MM.1S (cell line): ENCODE measurements around the gene MOG.

Experiments used
- DNase-seq: peaks from one replicate; pipeline ENCODE4 v3.0.0-alpha.2; 2015
- H2AFZ ChIP-seq: fragments of 300-600 bp; sonication (generic); 2 replicates; pipeline ENCODE4 v1.6.0; 2016; ENCODE audit warnings: antibody characterized with exemption, low read length
- H3F3A ChIP-seq: fragments of 300-600 bp; sonication (generic); 2 replicates; pipeline ENCODE4 v1.6.1; 2016; ENCODE audit warnings: mild to moderate bottlenecking, antibody characterized with exemption, low read length, moderate library complexity, mixed read lengths; ENCODE audit not compliant: insufficient read depth
- H3K27ac ChIP-seq: fragments of 300-600 bp; sonication (generic); 2 replicates; pipeline ENCODE4 v1.5.1; 2016; ENCODE audit warnings: mild to moderate bottlenecking, low read length
- H3K27me3 ChIP-seq: fragments of 300-600 bp; sonication (generic); replicated peaks from 2 replicates; pipeline ENCODE4 v1.6.0; 2016; ENCODE audit warnings: low read length; ENCODE audit not compliant: insufficient read depth
- H3K36me3 ChIP-seq: fragments of 300-600 bp; sonication (generic); replicated peaks from 2 replicates; pipeline ENCODE4 v1.6.1; 2016; ENCODE audit warnings: mild to moderate bottlenecking, low read length, mixed read lengths; ENCODE audit not compliant: insufficient read depth
- H3K4me1 ChIP-seq: fragments of 300-600 bp; sonication (generic); 2 replicates; pipeline ENCODE4 v1.6.1; 2016; ENCODE audit warnings: low read length, mixed read lengths
- H3K4me2 ChIP-seq: fragments of 300-600 bp; sonication (generic); 2 replicates; pipeline ENCODE4 v1.6.0; 2016; ENCODE audit warnings: low read depth, low read length
- H3K4me3 ChIP-seq: fragments of 300-600 bp; sonication (generic); 2 replicates; pipeline ENCODE4 v1.5.1; 2016; ENCODE audit warnings: low read length, mixed read lengths
- H3K79me2 ChIP-seq: fragments of 300-600 bp; sonication (generic); 2 replicates; pipeline ENCODE4 v1.6.1; 2016; ENCODE audit warnings: mixed run types, low read length, mixed read lengths
- H3K9ac ChIP-seq: fragments of 300-600 bp; sonication (generic); 2 replicates; pipeline ENCODE4 v1.6.1; 2016; ENCODE audit warnings: low read length, mixed read lengths
- H3K9me2 ChIP-seq: fragments of 300-600 bp; sonication (generic); replicated peaks from 2 replicates; pipeline ENCODE4 v1.6.1; 2016; ENCODE audit warnings: mild to moderate bottlenecking, low read length, mixed read lengths; ENCODE audit not compliant: insufficient read depth
- H3K9me3 ChIP-seq: fragments of 300-600 bp; sonication (generic); replicated peaks from 2 replicates; pipeline ENCODE4 v1.6.1; 2016; ENCODE audit warnings: mild to moderate bottlenecking, low read length, mixed read lengths; ENCODE audit not compliant: insufficient read depth
- H4K20me1 ChIP-seq: fragments of 300-600 bp; sonication (generic); 2 replicates; pipeline ENCODE4 v1.6.1; 2016; ENCODE audit warnings: mild to moderate bottlenecking, low read length, moderate library complexity, mixed read lengths; ENCODE audit not compliant: insufficient read depth
- CTCF ChIP-seq: fragments of 300-600 bp; sonication (generic); IDR thresholded peaks from 2 replicates; pipeline ENCODE4 v1.5.1; 2016; ENCODE audit warnings: antibody characterized with exemption, low read length, mixed read lengths
- EZH2 ChIP-seq: fragments of 300-600 bp; sonication (generic); optimal IDR thresholded peaks from 2 replicates; pipeline ENCODE3; 2017; ENCODE audit warnings: low read depth, mild to moderate bottlenecking, antibody characterized with exemption, low read length, mixed read lengths
- EZH2phosphoT487 ChIP-seq: fragments of 300-600 bp; sonication (generic); IDR thresholded peaks from 2 replicates; pipeline ENCODE4 v1.6.1; 2018; ENCODE audit warnings: antibody characterized with exemption, low read length

The MOG gene

GRCh38 chr6:29663300-29664042 lies 6.6 kb downstream of the MOG start:
- Histone ChIP-seq H2AFZ (no peak overlapping the region), H3K36me3 (no peaks in the 10 kb centered on the region), H3K27me3 (no peaks in the 10 kb centered on the region), H3K4me2 (no peak overlapping the region), H3K4me1 (no peaks in the 10 kb centered on the region), H3K4me3 (no peak overlapping the region), H3K79me2 (no peaks in the 10 kb centered on the region), H3K9me2 (no peaks in the 10 kb centered on the region), H4K20me1 (no peaks in the 10 kb centered on the region), H3K27ac (no peak overlapping the region), H3F3A (no peaks in the 10 kb centered on the region), H3K9me3 (no peaks in the 10 kb centered on the region), H3K9ac (no peak overlapping the region)
- DNase-seq: no peak
- TF ChIP-seq CTCF: no peak
- TF ChIP-seq EZH2phosphoT487: no peak
- TF ChIP-seq EZH2: no peak

GRCh38 chr6:29665942-29666825 lies 9.3 kb downstream of the MOG start:
- Histone ChIP-seq H3K9me2 (no peaks in the 10 kb centered on the region), H2AFZ (no peak overlapping the region), H3K36me3 (no peaks in the 10 kb centered on the region), H3K4me3 (no peak overlapping the region), H3K27me3 (no peaks in the 10 kb centered on the region), H3K4me2 (no peak overlapping the region), H3K9ac (no peak overlapping the region), H3K9me3 (no peaks in the 10 kb centered on the region), H3K4me1 (no peaks in the 10 kb centered on the region), H3K27ac (no peak overlapping the region), H3F3A (no peaks in the 10 kb centered on the region), H3K79me2 (no peaks in the 10 kb centered on the region), H4K20me1 (no peaks in the 10 kb centered on the region)
- TF ChIP-seq CTCF (no peak), EZH2phosphoT487 (no peak), EZH2 (no peak)
- DNase-seq: no peak

- Histone ChIP-seq H3K27ac (no peak overlapping the region), H3F3A (no peaks in the 10 kb centered on the region), H3K4me3 (no peak overlapping the region), H3K79me2 (no peaks in the 10 kb centered on the region), H3K27me3 (no peaks in the 10 kb centered on the region), H3K4me2 (no peak overlapping the region), H4K20me1 (no peaks in the 10 kb centered on the region), H2AFZ (no peak overlapping the region), H3K36me3 (no peaks in the 10 kb centered on the region), H3K9me3 (no peaks in the 10 kb centered on the region), H3K9me2 (no peaks in the 10 kb centered on the region), H3K4me1 (no peaks in the 10 kb centered on the region), H3K9ac (no peak overlapping the region)
- DNase-seq: no peak
- no peak for TF ChIP-seq EZH2
Measured at GRCh38 chr6:29666826-29667130, 9.9 kb downstream of the MOG start.

- H3K4me2 ChIP-seq: no peak overlapping the region
- H2AFZ ChIP-seq: no peak overlapping the region
- TF ChIP-seq EZH2 (no peak), EZH2phosphoT487 (no peak), CTCF (no peak)
- no peaks in the 10 kb centered on the region for H3F3A ChIP-seq
- H4K20me1 ChIP-seq: no peaks in the 10 kb centered on the region
- no peaks in the 10 kb centered on the region for H3K4me1 ChIP-seq
- no peak overlapping the region for H3K27ac ChIP-seq
- DNase-seq: no peak
- no peaks in the 10 kb centered on the region for H3K9me2 ChIP-seq
- no peaks in the 10 kb centered on the region for H3K27me3 ChIP-seq
- no peak overlapping the region for H3K4me3 ChIP-seq
- no peak overlapping the region for H3K9ac ChIP-seq
- H3K79me2 ChIP-seq: no peaks in the 10 kb centered on the region
- H3K9me3 ChIP-seq: no peaks in the 10 kb centered on the region
- no peaks in the 10 kb centered on the region for H3K36me3 ChIP-seq
Measured at GRCh38 chr6:29667158-29667557, 10.3 kb downstream of the MOG start.
